Common myeloid progenitor, CD34-positive (primary cell): Measurements from ENCODE around the gene PRDM16.

ENCODE experiments used
- CTCF ChIA-PET: fragments of 350-600 bp; sonication (Branson Sonifier 250); formaldehyde crosslinking; loops from one replicate; lab custom pipeline; 2021; ENCODE audit warnings: antibody characterized with exemption; lab: Charles Lee
- POLR2A ChIA-PET: fragments of 350-600 bp; sonication (Branson Sonifier 250); formaldehyde crosslinking; loops from one replicate; lab custom pipeline; 2021; ENCODE audit warnings: antibody characterized with exemption; lab: Charles Lee
- DNase-seq, 3 donors: peaks; one replicate each; pipeline versions ENCODE4 v3.0.0 to v3.0.0-alpha.2; 2013
- H3K27ac ChIP-seq, 2 experiments: 1 replicate in 1 of 2; 2 replicates in 1 of 2; pipeline ENCODE4 v1.7.0; 2013; ENCODE audit warnings: inconsistent platforms in 2 of 2, low read length in 2 of 2, mild to moderate bottlenecking in 2 of 2, low read depth in 1 of 2, moderate library complexity in 1 of 2; ENCODE audit not compliant: severe bottlenecking in 2 of 2, insufficient read depth in 1 of 2, poor library complexity in 1 of 2
- H3K27me3 ChIP-seq, 5 experiments: replicated peaks in 2 of 5; 1 replicate in 3 of 5; 2 replicates in 2 of 5; pipeline versions ENCODE4 v1.6.1 to v1.7.0; 2013; ENCODE audit warnings: low read length in 4 of 5, mild to moderate bottlenecking in 2 of 5, moderate library complexity in 2 of 5, inconsistent platforms in 1 of 5; ENCODE audit not compliant: insufficient read depth in 5 of 5, control insufficient read depth in 4 of 5
- H3K36me3 ChIP-seq, 4 experiments: 1 replicate in 2 of 4; 2 replicates in 2 of 4; pipeline versions ENCODE4 v1.6.1 to v1.7.0; 2013; ENCODE audit warnings: low read length in 3 of 4, control low read depth in 1 of 4, mild to moderate bottlenecking in 1 of 4; ENCODE audit not compliant: control insufficient read depth in 4 of 4, insufficient read depth in 4 of 4
- H3K4me1 ChIP-seq, 4 experiments: 1 replicate in 3 of 4; 2 replicates in 1 of 4; pipeline versions ENCODE4 v1.6.1 to v1.7.1; 2013; ENCODE audit warnings: low read length in 3 of 4, mild to moderate bottlenecking in 3 of 4, control low read depth in 1 of 4, inconsistent platforms in 1 of 4, moderate library complexity in 1 of 4; ENCODE audit not compliant: control insufficient read depth in 4 of 4, insufficient read depth in 4 of 4; ENCODE audit errors: control extremely low read depth in 1 of 4
- H3K4me3 ChIP-seq, 7 experiments: 1 replicate in 4 of 7; 2 replicates in 3 of 7; pipeline versions ENCODE4 v1.5.1 to v1.7.0; 2013; ENCODE audit warnings: mild to moderate bottlenecking in 7 of 7, low read length in 6 of 7, moderate library complexity in 6 of 7, inconsistent platforms in 2 of 7, low read depth in 2 of 7, control low read depth in 1 of 7; ENCODE audit not compliant: insufficient read depth in 4 of 7, control insufficient read depth in 1 of 7; ENCODE audit errors: extremely low read depth in 1 of 7
- H3K9me3 ChIP-seq, 5 experiments: 1 replicate in 4 of 5; 2 replicates in 1 of 5; pipeline versions ENCODE4 v1.6.1 to v1.7.1; 2013; ENCODE audit warnings: low read length in 4 of 5, mild to moderate bottlenecking in 2 of 5, inconsistent platforms in 1 of 5, low read depth in 1 of 5, moderate library complexity in 1 of 5; ENCODE audit not compliant: control insufficient read depth in 4 of 5, insufficient read depth in 2 of 5; ENCODE audit errors: control extremely low read depth in 1 of 5
- WGBS: methylation state at CpG from one replicate; pipeline ENCODE4 v1.1.5; 2013; ENCODE audit not compliant: insufficient coverage; 5-methylcytosine and 5-hydroxymethylcytosine counted together

PRDM16 gene

GRCh38 chr1:3430406-3430805, 361.4 kb downstream of the PRDM16 start:
- no peak overlapping the region for H3K4me3 ChIP-seq
- no peaks in the 10 kb centered on the region for H3K4me1 ChIP-seq
- H3K27me3 ChIP-seq, result no peaks in the 10 kb centered on the region
- POLR2A ChIA-PET, result no interaction called here
- no peaks in the 10 kb centered on the region for H3K9me3 ChIP-seq
- CTCF ChIA-PET, result interaction anchor here (0.9 kb wide), 1 partner anchor 9 kb away, joined by 3 read pairs; no protein-coding TSS in a partner anchor
- DNase-seq, result no peak
- no peak overlapping the region for H3K27ac ChIP-seq
- WGBS, result 95% methylated on average over 12 of the region's 19 CpGs
- H3K36me3 ChIP-seq, result peaks cover 0 to 45% (median 3%) of the 10 kb centered on the region in 4 experiments

GRCh38 chr1:3430820-3431219, 361.8 kb downstream of the PRDM16 start:
- WGBS, result 98% methylated on average over 19 of the region's 22 CpGs
- Histone ChIP-seq H3K9me3 (no peaks in the 10 kb centered on the region), H3K36me3 (peaks cover 0 to 45% (median 3%) of the 10 kb centered on the region in 4 experiments), H3K4me3 (no peak overlapping the region), H3K4me1 (no peaks in the 10 kb centered on the region), H3K27me3 (no peaks in the 10 kb centered on the region), H3K27ac (no peak overlapping the region)
- ChIA-PET CTCF (no interaction called here), POLR2A (no interaction called here)
- DNase-seq, result no peak

GRCh38 chr1:3431266-3431665, 362.3 kb downstream of the PRDM16 start:
- no peak for DNase-seq
- Histone ChIP-seq H3K27me3 (no peaks in the 10 kb centered on the region), H3K9me3 (no peaks in the 10 kb centered on the region), H3K4me3 (no peak overlapping the region), H3K27ac (no peak overlapping the region), H3K4me1 (no peaks in the 10 kb centered on the region), H3K36me3 (peaks cover 0 to 40% (median 1%) of the 10 kb centered on the region in 4 experiments)
- ChIA-PET CTCF (no interaction called here), POLR2A (no interaction called here)
- WGBS, result 92% methylated on average over 11 of the region's 12 CpGs

GRCh38 chr1:3431686-3432085, 362.7 kb downstream of the PRDM16 start:
- Histone ChIP-seq H3K4me3 (no peak overlapping the region), H3K9me3 (no peaks in the 10 kb centered on the region), H3K36me3 (peaks cover 0 to 36% (median 0%) of the 10 kb centered on the region in 4 experiments), H3K27me3 (no peaks in the 10 kb centered on the region), H3K4me1 (no peaks in the 10 kb centered on the region), H3K27ac (no peak overlapping the region)
- ChIA-PET CTCF (no interaction called here), POLR2A (no interaction called here)
- no peak for DNase-seq
- WGBS, result 94% methylated on average over 10 of the region's 17 CpGs

- Histone ChIP-seq H3K9me3 (no peaks in the 10 kb centered on the region), H3K27me3 (no peaks in the 10 kb centered on the region), H3K4me1 (no peaks in the 10 kb centered on the region), H3K4me3 (no peak overlapping the region), H3K27ac (no peak overlapping the region), H3K36me3 (peaks cover 0 to 30% (median 0%) of the 10 kb centered on the region in 4 experiments)
- ChIA-PET CTCF (no interaction called here), POLR2A (no interaction called here)
- 96% methylated on average over 13 of the region's 15 CpGs for WGBS
- no peak for DNase-seq
Observed at GRCh38 chr1:3432306-3432705, 363.3 kb downstream of the PRDM16 start.

- WGBS, result 97% methylated on average over 9 of the region's 14 CpGs
Observed at GRCh38 chr1:3433076-3433475, 364.1 kb downstream of the PRDM16 start.

GRCh38 chr1:3433596-3434320, 364.8 kb downstream of the PRDM16 start:
- no peaks in the 10 kb centered on the region for H3K9me3 ChIP-seq
- no peaks in the 10 kb centered on the region for H3K4me1 ChIP-seq
- H3K27me3 ChIP-seq, result no peaks in the 10 kb centered on the region
- no peak for DNase-seq
- CTCF ChIA-PET, result no interaction called here
- H3K27ac ChIP-seq, result no peak overlapping the region
- H3K36me3 ChIP-seq, result peaks cover 0 to 25% (median 0%) of the 10 kb centered on the region in 4 experiments
- WGBS, result 96% methylated on average over 30 of the region's 31 CpGs
- POLR2A ChIA-PET, result no interaction called here
- no peak overlapping the region for H3K4me3 ChIP-seq

More at GRCh38 chr1:3433076-3433475, 364.1 kb downstream of the PRDM16 start:
- POLR2A ChIA-PET, result no interaction called here
- H3K4me1 ChIP-seq, result no peaks in the 10 kb centered on the region
- peaks cover 0 to 25% (median 0%) of the 10 kb centered on the region in 4 experiments for H3K36me3 ChIP-seq
- CTCF ChIA-PET, result no interaction called here
- DNase-seq, result no peak
- no peaks in the 10 kb centered on the region for H3K9me3 ChIP-seq
- no peaks in the 10 kb centered on the region for H3K27me3 ChIP-seq
- no peak overlapping the region for H3K27ac ChIP-seq
- H3K4me3 ChIP-seq, result no peak overlapping the region
